Pancreas (tissue), 10 donors: ENCODE data around the gene EHD3. TPM values are rescaled to one million over a fixed set of nuclear protein-coding genes. Genes with fewer than 3 reads are reported as not detected.

ENCODE experiments used
- ATAC-seq, 4 donors: fragments of 200-7000 bp; cut with Tn5 transposase; one replicate each; pipeline versions ENCODE4 v1.8.0 to v1.9.1; 2020; ENCODE audit warnings: mild to moderate bottlenecking in 4 of 4, moderate library complexity in 4 of 4
- DNase-seq, 6 donors: peaks; one replicate each; pipeline ENCODE4 v3.0.0-alpha.2; 2020
- FAIRE-seq: peaks from 2 replicates; lab custom pipeline; 2012; peaks lifted over from hg19 to GRCh38; lab: Jason Lieb, UNC
- H3K27ac ChIP-seq, 4 donors: fragments of 200-600 bp; sonication (generic); 1 replicate in 3 of 4; 2 replicates in 1 of 4; pipeline versions ENCODE4 v1.5.0 to v1.8.0; 2020
- H3K27me3 ChIP-seq, 4 donors: fragments of 200-600 bp; one replicate each; pipeline ENCODE4 v1.8.0; 2021
- H3K36me3 ChIP-seq, 3 donors: fragments of 200-600 bp; sonication (generic) in 1 of 3; one replicate each; pipeline versions ENCODE4 v1.5.0 to v1.8.0; 2020 to 2021
- H3K4me1 ChIP-seq, 3 donors: fragments of 200-600 bp; one replicate each; pipeline ENCODE4 v1.8.0; 2021
- H3K4me3 ChIP-seq, 4 donors: fragments of 200-600 bp; sonication (generic) in 2 of 4; one replicate each; pipeline versions ENCODE4 v1.5.0 to v1.8.0; 2020 to 2021
- H3K9me3 ChIP-seq, 4 donors: fragments of 200-600 bp; one replicate each; pipeline ENCODE4 v1.8.0; 2021
- CTCF ChIP-seq, 4 donors: fragments of 200-600 bp; sonication (generic) in 3 of 4; IDR thresholded peaks; one replicate each; pipeline versions ENCODE4 v1.5.0 to v1.8.0; 2021; ENCODE audit warnings: antibody characterized with exemption in 4 of 4
- WGBS, 2 donors: extraction: QIAGEN DNeasy Blood & Tissue Kit; methylation state at CpG; one replicate each; pipeline ENCODE4 v1.1.7; 2013; 5-methylcytosine and 5-hydroxymethylcytosine counted together
- intact Hi-C, 3 donors: fragments of 100-400 bp; cut with DNase I; formaldehyde crosslinking; loops; one replicate each; pipeline versions ENCODE4 v1.11.1 to v1.14.2; 2022
- polyA plus RNA-seq, 2 donors: library from polyadenylated mRNA; stranded (reverse); fragments of 200-250 nt; gene quantifications; one replicate each; pipeline ENCODE4 v1.2.3, GENCODE V29; 2013
- total RNA-seq, 6 donors: library from RNA; stranded (reverse); fragmentation: NEBNext Ultra II Directional in 4 of 6; extraction: Animal tissue kit (Norgen Biotek cat#: 25700) in 4 of 6; gene quantifications; one replicate each; pipeline versions ENCODE4 v1.2.1 to v1.2.4, GENCODE V29; 2021 to 2023
- donor health status: healthy with polysubstance abuse.
- donor health status: DM: no; HTN: no; CAD: no; lungs with moderate emphysema.
- donor health status: DM: no; HTN: no; CAD: no.
- donor health status: control.
- donor health status: control.
- donor health status: Bipolar disorder and iron deficiency.
- donor health status: DM: yes; HTN: yes; CAD: no.
- donor health status: DM: no; HTN: no; CAD: no.
- donor health status: DM: no; HTN: no; CAD: no.
- donor health status: DM: yes; HTN: yes; CAD: no.

EHD3 gene
- total and polyA plus RNA-seq, 8 donors, result 0.46 to 3.5 (median 0.81) TPM

- Histone ChIP-seq H3K27ac (no peak overlapping the region), H3K4me3 (no peak overlapping the region), H3K36me3 (no peaks in the 10 kb centered on the region), H3K4me1 (no peaks in the 10 kb centered on the region), H3K9me3 (no peaks in the 10 kb centered on the region), H3K27me3 (peaks cover 0 to 4% (median 0%) of the 10 kb centered on the region in 4 donors)
- FAIRE-seq (no peak), DNase-seq (no peak), ATAC-seq (no peak)
- intact Hi-C loops, result no loop called here
- 63 to 68% methylated on average over 4 of the region's 4 CpGs for WGBS, 2 donors
- no peak for TF ChIP-seq CTCF (IDR thresholded peaks at IDR 0.05)
Measured at GRCh38 chr2:31232586-31232985, 1.4 kb upstream of the EHD3 start.

GRCh38 chr2:31233231-31233630 is 721 bp upstream of the EHD3 start:
- peaks cover 0 to 4% (median 0%) of the 10 kb centered on the region in 4 donors for H3K27me3 ChIP-seq
- WGBS, 2 donors, result 82 to 84% methylated on average over 1 of the region's 1 CpG
- FAIRE-seq (no peak), DNase-seq (no peak), ATAC-seq (no peak)
- intact Hi-C loops, result no loop called here
- H3K4me1 ChIP-seq, result no peaks in the 10 kb centered on the region
- no peak for TF ChIP-seq CTCF (IDR thresholded peaks at IDR 0.05)
- H3K36me3 ChIP-seq, result no peaks in the 10 kb centered on the region
- peak overlapping the region in 1 of 4 donors; percentile 77 for H3K4me3 ChIP-seq
- no peaks in the 10 kb centered on the region for H3K9me3 ChIP-seq
- H3K27ac ChIP-seq, result no peak overlapping the region

DNA sequence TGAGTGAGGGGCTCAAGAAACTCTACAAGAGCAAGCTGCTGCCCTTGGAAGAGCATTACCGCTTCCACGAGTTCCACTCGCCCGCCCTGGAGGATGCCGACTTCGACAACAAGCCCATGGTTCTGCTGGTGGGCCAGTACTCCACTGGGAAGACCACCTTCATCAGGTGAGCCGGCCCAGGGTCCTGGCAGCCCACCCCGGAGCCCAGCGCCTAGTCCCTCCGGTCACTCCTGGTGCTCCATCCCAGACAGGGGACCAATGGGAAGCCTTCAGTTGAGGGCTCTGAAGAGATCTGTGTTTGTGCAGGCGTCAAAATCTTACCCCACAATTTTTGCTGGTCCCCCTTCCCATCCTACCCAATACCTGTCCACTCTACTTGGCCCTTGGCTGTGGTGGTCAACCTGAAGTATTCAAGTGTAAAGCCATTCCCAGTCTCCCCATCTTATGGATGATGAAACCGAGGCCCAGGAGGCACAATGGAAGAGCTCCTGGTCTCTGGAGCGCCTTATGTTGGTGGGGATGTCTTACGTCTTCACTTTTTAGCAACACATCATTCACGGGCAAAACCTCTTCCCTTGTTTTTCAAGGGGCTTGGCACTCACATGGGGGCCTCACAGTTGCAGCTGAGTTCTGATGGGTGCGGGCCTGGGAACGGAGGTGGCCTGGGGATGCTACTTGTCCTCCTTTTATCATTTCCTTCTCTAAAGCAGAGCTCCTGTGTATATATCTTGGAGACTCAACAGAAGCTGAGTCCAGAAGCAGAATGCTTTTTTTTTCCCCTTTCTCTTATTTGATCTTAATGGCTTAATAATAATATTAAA is 941 bp downstream of the EHD3 start:
- ATAC-seq (no peak), FAIRE-seq (no peak), DNase-seq (peak in 1 of 6 donors; percentile 67)
- H3K9me3 ChIP-seq, result no peaks in the 10 kb centered on the region
- no peak for TF ChIP-seq CTCF (IDR thresholded peaks at IDR 0.05)
- H3K36me3 ChIP-seq, result no peaks in the 10 kb centered on the region
- no peaks in the 10 kb centered on the region for H3K4me1 ChIP-seq
- intact Hi-C loops, result no loop called here
- H3K4me3 ChIP-seq, result peak overlapping the region; percentile 34 to 77 (median 58)
- 74% methylated on average over 17 of the region's 17 CpGs for WGBS, 2 donors
- peaks cover 0 to 4% (median 0%) of the 10 kb centered on the region in 4 donors for H3K27me3 ChIP-seq
- H3K27ac ChIP-seq, result no peak overlapping the region

DNA sequence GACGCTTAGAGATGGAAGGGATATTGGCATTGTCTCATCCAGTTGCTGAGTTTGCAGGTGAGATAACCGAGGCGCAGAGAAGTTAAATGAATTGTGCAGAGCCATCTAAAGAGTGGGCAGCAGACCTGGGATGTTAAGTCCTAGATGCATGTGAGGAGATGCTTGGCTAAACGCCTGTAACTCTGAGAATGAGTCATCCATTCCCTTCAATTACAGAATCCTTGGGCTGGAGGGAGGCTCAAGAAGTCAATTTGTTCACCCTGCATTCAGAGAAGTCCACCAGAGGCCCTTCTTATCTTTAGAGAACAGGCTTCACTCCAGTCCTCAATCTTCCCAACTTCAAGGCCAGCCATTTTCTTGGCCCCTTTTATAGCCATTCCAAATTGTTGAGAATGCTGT is 1.6 kb downstream of the EHD3 start:
- H3K36me3 ChIP-seq, result no peaks in the 10 kb centered on the region
- no peak overlapping the region for H3K27ac ChIP-seq
- no peak for TF ChIP-seq CTCF (IDR thresholded peaks at IDR 0.05)
- H3K4me3 ChIP-seq, result no peak overlapping the region
- H3K27me3 ChIP-seq, result no peaks in the 10 kb centered on the region
- no peaks in the 10 kb centered on the region for H3K9me3 ChIP-seq
- intact Hi-C loops, result no loop called here
- 85 to 88% methylated on average over 4 of the region's 4 CpGs for WGBS, 2 donors
- ATAC-seq (no peak), FAIRE-seq (no peak), DNase-seq (no peak)
- H3K4me1 ChIP-seq, result no peaks in the 10 kb centered on the region
